HG03378 (cell line): ENCODE measurements around the gene SLC33A1.

Experiments
- ATAC-seq: cut with Tn5 transposase; IDR thresholded peaks from one replicate; pipeline ENCODE4 v1.9.1; 2021; ENCODE audit warnings: mild to moderate bottlenecking, moderate library complexity; ENCODE audit not compliant: unreplicated experiment

Gene SLC33A1

DNA sequence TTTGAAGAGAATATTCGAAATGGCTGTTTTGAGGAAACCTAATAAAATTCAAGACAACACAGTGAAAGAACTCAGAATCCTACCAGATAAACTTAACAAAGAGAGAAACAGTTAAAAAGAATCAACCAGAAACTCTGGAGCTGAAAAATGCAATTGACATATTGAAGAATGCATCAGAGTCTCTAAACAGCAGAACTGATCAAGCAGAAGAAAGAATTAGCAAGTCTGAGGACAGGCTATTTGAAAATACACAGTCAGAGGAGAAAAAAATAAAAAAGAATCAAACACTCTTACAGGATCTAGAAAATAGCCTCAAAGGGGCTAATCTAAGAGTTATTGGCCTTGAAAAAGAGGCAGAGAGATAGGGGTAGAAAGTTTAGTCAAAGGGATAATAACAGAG lies 61.7 kb downstream of the SLC33A1 start:
- ATAC-seq: no peak

DNA sequence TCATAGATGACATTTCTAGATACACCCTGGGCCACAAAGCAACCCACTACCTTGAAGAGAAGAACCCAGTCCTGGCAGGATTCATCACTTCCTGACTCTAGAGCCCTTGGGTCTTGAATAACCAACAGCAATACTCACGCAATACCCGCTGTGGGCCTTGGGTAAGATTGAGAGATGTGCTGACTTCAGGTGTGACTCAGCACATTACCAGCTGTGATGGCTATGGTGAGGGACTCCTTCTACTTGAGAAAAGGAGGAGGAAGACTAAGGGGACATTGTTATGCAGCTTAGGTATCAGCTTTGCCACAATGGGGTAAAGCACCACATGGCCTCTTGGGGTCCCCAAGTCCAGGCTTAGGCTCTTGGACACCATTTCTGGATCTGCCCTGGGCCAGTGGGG lies 63.0 kb downstream of the SLC33A1 start:
- ATAC-seq: no peak

DNA sequence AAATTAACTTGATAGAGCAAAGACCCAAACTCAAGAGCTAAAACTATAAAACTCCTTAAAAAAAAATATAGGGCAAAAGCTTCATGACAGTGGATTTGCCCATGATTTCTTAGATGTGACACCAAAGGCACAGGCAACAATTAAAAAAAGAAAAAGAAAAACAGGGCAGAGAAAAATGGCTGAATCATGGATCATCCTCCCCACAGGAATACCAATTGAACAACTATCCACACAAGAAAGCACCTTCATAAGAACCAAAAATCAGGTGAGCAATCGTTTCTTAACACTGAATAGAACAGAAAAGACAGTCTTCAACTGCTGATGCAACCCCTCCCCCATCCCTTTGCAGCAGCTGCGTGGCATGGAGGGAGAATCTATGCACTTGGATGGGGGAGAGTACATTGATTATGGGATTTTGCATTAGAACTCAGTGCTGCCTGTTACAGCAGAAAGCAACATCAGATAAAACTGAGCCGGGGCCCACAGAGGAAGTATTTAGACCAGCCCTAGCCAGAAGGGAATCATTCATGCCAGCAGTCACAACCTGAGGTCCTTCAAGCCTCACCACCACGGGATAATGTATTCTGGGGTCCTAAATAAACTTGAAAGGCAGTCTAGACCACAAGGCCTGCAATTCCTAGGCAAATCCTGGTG lies 63.8 kb downstream of the SLC33A1 start:
- ATAC-seq: no peak

DNA sequence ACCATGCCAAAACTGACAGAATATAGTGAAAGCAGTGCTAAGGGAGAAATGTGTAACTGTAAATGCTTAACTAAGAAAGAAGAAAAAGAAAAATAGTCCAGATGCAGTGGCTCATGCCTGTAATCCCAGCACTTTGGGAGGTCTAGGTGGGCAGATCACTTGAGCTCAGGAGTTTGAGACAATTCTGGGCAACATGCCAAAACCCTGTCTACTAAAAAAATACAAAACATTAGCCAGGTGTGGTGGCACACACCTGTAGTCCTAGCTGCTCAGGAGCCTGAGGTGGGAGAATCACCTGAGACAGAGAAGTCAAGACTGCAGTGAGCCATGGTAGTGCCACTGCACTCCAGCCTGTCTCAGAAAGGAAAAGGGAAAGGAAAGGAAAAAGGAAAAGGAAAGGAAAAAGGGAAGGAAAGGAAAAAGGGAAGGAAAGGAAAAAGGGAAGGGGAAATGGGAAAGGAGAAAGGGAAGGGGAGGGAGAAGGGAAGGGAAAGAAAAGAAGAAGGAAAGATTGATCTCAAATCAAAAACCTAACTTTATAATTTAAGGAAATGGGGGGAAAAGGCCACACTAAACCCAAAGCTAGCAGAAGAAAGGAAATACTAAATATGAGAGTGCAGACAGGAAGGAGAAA lies 68.4 kb downstream of the SLC33A1 start:
- no peak for ATAC-seq

DNA sequence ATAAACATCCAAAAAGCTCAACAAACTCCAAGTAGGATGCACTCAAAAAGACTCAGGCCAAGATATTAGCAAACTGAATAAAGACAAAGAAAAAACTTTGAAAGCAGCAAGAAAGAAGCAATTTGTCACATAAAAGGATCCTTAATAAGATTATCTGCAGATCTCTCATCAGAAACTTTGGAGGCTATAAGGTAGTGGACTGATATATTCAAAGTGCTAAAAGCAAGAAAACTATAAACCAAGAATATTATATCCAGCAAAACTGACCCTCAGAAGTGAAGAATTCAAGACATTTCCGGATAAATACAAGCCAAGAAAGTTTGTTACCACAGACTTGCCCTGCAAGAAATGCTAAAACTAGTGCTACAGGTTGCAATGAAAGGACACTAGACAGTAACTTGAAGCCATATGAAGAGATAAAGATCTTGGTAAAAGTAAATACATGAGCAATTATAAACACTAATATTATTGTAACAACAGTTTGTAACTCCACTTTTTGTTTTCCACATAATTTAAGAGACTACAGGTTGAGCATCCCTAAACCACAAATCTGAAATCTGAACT lies 71.8 kb downstream of the SLC33A1 start:
- ATAC-seq: no peak

DNA sequence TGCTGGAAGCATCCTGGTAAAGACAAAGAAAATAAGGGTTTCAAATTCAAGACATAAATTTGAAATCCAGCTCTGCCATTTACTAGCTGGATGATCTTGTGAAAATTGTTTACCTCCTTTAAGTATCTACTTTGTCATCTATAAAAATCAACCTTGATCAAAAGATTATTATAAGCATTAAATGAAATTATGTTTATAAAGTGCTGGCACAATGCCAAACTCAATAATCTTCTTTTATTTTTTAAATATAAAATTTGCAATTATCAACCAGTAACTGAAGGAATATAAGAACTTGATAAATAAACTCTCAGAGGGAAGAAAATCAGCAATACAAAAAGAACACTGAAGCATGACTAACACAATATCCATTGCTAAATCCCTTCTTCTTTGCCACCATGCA lies 73.9 kb downstream of the SLC33A1 start:
- no peak for ATAC-seq

DNA sequence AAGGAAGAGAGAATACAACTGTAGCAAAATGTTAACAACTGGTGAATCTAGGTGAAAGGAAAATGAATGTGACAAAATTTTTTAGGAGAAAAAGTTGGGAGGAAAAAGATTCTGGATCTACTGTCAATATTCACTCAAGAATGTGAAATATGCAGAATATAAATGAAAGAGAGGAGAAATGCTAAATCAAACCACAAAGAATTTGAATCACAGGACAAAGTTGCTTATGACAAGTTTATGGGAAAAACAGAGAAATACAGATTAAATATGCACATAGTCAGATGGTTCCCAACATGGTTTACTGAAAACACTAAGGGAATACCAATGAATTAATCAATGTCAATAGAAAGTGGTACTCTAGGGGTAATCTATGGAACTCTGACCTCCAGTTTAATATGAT lies 75.8 kb downstream of the SLC33A1 start:
- no peak for ATAC-seq

DNA sequence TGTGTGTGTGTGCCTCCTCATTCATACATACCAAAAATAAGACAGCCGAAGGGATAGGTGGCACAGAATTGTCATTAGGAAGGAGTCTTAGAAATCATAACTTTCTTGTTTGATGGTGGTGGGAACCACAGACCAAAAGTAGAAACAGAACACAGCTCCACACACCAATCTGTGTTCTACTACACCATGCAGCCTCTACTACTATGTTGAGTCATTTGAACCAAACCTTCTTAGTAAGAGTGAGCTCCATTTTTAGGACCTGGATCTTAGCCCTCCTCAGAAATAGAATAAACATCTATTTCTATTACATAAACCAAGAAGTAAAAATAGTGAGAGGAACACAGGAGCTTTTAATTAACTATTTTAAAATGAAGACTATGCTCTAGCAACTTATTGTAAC lies 81.4 kb downstream of the SLC33A1 start:
- ATAC-seq: no peak

DNA sequence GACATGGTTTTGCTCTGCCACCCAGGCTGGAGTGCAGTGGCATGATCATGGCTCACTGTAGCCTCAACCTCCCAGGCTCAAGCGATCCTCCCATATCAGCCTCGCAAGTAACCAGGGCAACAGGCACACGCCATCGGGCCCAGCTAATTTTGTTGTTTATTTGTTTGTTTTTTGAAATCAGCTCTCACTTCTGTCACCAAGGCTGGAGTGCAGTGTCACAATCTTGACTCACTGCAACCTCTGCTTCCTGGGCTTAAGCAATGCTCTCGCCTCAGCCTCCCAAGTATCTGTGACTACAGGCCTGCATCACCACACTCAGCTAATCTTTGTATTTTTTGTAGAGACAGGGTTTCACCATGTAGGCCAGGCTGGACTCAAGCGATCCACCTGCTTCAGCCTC lies 83.1 kb downstream of the SLC33A1 start:
- no peak for ATAC-seq
